ENCODE results near the gene YWHAG.
"Not testable (repeated sequence)": the region's sequence is repeated elsewhere in the genome, so short reads cannot be mapped to it uniquely, and the experiment has no call there.

DNA sequence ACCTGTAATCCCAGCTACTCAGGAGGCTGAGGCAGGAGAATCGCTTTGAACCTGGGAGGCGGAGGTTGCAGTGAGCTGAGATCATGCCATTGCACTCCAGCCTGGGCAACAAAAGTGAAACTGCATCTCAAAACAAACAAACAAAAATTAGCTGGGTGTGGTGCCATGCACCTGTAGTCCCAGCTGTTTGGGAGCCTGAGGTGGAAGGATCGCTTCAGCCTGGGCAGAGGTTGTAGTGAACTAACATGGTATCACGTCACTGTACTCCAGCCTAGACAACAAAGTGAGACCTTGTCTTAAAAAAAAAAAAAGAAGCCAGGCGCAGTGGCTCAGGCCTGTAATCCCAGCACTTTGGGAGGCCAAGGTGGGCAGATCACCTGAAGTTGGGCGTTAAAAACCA, 29.0 kb upstream of the YWHAG start:
- TF ChIP-seq POLR2AphosphoS5, EP300, POLR2A (IDR thresholded peaks at IDR 0.05): not testable (repeated sequence)
- TF ChIP-seq, protein P1, sequence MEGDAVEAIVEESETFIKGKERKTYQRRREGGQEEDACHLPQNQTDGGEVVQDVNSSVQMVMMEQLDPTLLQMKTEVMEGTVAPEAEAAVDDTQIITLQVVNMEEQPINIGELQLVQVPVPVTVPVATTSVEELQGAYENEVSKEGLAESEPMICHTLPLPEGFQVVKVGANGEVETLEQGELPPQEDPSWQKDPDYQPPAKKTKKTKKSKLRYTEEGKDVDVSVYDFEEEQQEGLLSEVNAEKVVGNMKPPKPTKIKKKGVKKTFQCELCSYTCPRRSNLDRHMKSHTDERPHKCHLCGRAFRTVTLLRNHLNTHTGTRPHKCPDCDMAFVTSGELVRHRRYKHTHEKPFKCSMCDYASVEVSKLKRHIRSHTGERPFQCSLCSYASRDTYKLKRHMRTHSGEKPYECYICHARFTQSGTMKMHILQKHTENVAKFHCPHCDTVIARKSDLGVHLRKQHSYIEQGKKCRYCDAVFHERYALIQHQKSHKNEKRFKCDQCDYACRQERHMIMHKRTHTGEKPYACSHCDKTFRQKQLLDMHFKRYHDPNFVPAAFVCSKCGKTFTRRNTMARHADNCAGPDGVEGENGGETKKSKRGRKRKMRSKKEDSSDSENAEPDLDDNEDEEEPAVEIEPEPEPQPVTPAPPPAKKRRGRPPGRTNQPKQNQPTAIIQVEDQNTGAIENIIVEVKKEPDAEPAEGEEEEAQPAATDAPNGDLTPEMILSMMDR (IDR thresholded peaks at IDR 0.05) = not testable (repeated sequence)
